NT2/D1 (cell line): Measurements from ENCODE around the gene KANSL1.

Experiments
- SUZ12 ChIP-seq: IDR thresholded peaks from 2 replicates; pipeline ENCODE4 v1.6.1; 2011; ENCODE audit not compliant: insufficient read length, insufficient read depth; ENCODE audit errors: extremely low read depth
- YY1 ChIP-seq: IDR thresholded peaks from 2 replicates; pipeline ENCODE4 v1.6.1; 2011; ENCODE audit not compliant: insufficient read length, insufficient read depth
- ZNF274 ChIP-seq: IDR thresholded peaks from 2 replicates; pipeline ENCODE4 v1.6.1; 2011; ENCODE audit warnings: mild to moderate bottlenecking, low read depth, low read length

DNA sequence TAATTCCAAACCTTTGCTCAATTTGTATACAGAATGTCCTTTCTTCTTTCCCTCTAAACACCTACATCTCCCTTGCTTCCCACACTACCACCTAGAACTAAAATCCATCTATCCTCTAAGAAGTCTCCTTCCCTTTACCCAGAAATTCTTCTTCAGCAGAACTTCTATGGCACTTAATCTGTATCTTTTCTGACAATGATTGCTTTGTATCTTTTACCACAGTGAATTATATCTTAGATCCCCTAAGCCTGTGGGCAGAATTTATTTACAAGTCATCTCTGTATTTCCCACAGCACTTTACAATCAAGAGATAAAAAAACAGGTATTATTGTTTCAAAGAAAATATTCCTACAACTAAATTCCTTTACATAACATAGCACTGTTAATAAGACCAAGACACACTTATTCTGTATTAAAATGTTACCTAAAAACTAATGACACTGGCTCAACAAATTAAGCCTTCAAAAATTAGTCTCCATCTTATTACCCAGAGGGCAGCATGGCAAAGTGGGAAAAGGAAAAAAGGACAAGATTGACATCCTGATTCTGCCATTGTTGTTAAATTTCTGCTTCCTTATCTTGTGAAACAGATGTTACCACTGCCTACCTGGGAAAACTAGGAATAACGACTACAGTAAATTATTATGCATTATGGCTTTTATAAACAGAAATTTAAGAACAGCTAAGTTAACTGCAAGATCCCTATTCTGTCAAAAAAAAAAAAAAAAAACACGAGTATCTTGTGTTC, 42.8 kb downstream of the KANSL1 start:
- TF ChIP-seq YY1: no peak
- TF ChIP-seq ZNF274: no peak
- no peak for TF ChIP-seq SUZ12
